ENCODE results near the gene MCCC2. TPM values are rescaled to one million over a fixed set of nuclear protein-coding genes. Genes with fewer than 3 reads are reported as not detected.

Gene MCCC2
- total and polyA plus RNA-seq, 2 of the 13 experiments (the other 11 are each of a cell fraction or from before 2014, with no cell fraction given), result 44.8 to 83.6 TPM

- no peak for TF ChIP-seq ZFP82 (CRISPR knock-in tag; IDR thresholded peaks at IDR 0.05; ENCODE audit: borderline replicate concordance)
- TF ChIP-seq, protein P1, sequence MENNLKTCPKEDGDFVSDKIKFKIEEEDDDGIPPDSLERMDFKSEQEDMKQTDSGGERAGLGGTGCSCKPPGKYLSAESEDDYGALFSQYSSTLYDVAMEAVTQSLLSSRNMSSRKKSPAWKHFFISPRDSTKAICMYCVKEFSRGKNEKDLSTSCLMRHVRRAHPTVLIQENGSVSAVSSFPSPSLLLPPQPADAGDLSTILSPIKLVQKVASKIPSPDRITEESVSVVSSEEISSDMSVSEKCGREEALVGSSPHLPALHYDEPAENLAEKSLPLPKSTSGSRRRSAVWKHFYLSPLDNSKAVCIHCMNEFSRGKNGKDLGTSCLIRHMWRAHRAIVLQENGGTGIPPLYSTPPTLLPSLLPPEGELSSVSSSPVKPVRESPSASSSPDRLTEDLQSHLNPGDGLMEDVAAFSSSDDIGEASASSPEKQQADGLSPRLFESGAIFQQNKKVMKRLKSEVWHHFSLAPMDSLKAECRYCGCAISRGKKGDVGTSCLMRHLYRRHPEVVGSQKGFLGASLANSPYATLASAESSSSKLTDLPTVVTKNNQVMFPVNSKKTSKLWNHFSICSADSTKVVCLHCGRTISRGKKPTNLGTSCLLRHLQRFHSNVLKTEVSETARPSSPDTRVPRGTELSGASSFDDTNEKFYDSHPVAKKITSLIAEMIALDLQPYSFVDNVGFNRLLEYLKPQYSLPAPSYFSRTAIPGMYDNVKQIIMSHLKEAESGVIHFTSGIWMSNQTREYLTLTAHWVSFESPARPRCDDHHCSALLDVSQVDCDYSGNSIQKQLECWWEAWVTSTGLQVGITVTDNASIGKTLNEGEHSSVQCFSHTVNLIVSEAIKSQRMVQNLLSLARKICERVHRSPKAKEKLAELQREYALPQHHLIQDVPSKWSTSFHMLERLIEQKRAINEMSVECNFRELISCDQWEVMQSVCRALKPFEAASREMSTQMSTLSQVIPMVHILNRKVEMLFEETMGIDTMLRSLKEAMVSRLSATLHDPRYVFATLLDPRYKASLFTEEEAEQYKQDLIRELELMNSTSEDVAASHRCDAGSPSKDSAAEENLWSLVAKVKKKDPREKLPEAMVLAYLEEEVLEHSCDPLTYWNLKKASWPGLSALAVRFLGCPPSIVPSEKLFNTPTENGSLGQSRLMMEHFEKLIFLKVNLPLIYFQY (CRISPR knock-in tag; IDR thresholded peaks at IDR 0.05; ENCODE audit: borderline replicate concordance), result no peak
- TF ChIP-seq GLI4 (CRISPR knock-in tag; IDR thresholded peaks at IDR 0.05; ENCODE audit: borderline replicate concordance), result no peak
- no peak for TF ChIP-seq NR1H2 (CRISPR knock-in tag; IDR thresholded peaks at IDR 0.05; ENCODE audit: borderline replicate concordance, low read depth)
- TF ChIP-seq ZNF549 (CRISPR knock-in tag; IDR thresholded peaks at IDR 0.05), result no peak
- TF ChIP-seq NR2F2 (IDR thresholded peaks at IDR 0.05; ENCODE audit: borderline replicate concordance, low read depth), result no peak
- no peak for TF ChIP-seq ZNF362 (CRISPR knock-in tag; IDR thresholded peaks at IDR 0.05; ENCODE audit: borderline replicate concordance)
- TF ChIP-seq ZNF773 (CRISPR knock-in tag; IDR thresholded peaks at IDR 0.05; ENCODE audit: borderline replicate concordance), result no peak
- TF ChIP-seq ZNF343 (CRISPR knock-in tag; IDR thresholded peaks at IDR 0.05), result no peak
- TF ChIP-seq ZEB1 (IDR thresholded peaks at IDR 0.05; ENCODE audit: insufficient replicate concordance, low read depth), result no peak
- TF ChIP-seq MYNN (CRISPR knock-in tag; IDR thresholded peaks at IDR 0.05; ENCODE audit: low read depth), result no peak
- no peak for TF ChIP-seq HMG20A (CRISPR knock-in tag; IDR thresholded peaks at IDR 0.05; ENCODE audit: borderline replicate concordance)
- no peak for TF ChIP-seq ZNF883 (CRISPR knock-in tag; IDR thresholded peaks at IDR 0.05; ENCODE audit: not compliant biosample characterization)
- no peak for TF ChIP-seq ZNF382 (CRISPR knock-in tag; IDR thresholded peaks at IDR 0.05; ENCODE audit: borderline replicate concordance)
- no peak for TF ChIP-seq GTF3A (CRISPR knock-in tag; conservative IDR thresholded peaks at IDR 0.05)
- TF ChIP-seq PAF1 (CRISPR knock-in tag; IDR thresholded peaks at IDR 0.05), result no peak
- Histone ChIP-seq H3K27me3 (ENCODE audit: control insufficient read depth in 1 of 2, insufficient read depth in 2 of 2, low read length in 2 of 2) (no peaks in the 10 kb centered on the region), H3K36me3 (replicated peaks in 1 of 2; ENCODE audit: control insufficient read depth in 1 of 2, insufficient read depth in 2 of 2, low read length in 2 of 2) (peaks cover 0 to 7% of the 10 kb centered on the region in 2 experiments; a peak in 1 of 5 replicates), H3K4me2 (ENCODE audit: low read depth, low read length) (no peak overlapping the region), H3K4me3 (replicated peaks in 1 of 3; ENCODE audit: insufficient read depth in 1 of 3, low read depth in 2 of 3, low read length in 3 of 3) (no peak overlapping the region), H3K9me3 (ENCODE audit: low read length) (no peaks in the 10 kb centered on the region), H4K20me1 (ENCODE audit: insufficient read depth, low read length) (no peaks in the 10 kb centered on the region), H3K79me2 (ENCODE audit: insufficient read depth, low read length) (no peaks in the 10 kb centered on the region), H3K9ac (ENCODE audit: insufficient read depth, low read depth, low read length) (no peak overlapping the region), H2AFZ (ENCODE audit: low read length) (no peak overlapping the region), H3K27ac (ENCODE audit: extremely low read length, insufficient read depth, low read length) (no peak overlapping the region), H3K4me1 (ENCODE audit: insufficient read depth, low read length) (peaks cover 18% of the 10 kb centered on the region)
- in situ Hi-C loops (cut with HindIII; ENCODE audit: extremely low pct_ligation_motif_present, low pct_unique_long_range_greater_than_20kb) (no loop called here), intact Hi-C loops (cut with micrococcal nuclease; ENCODE audit: unreplicated experiment) (loop anchor here (5.0 kb wide), 1 partner anchor 35 kb away; no protein-coding TSS in a partner anchor)
- ATAC-seq (no peak; the same call in 2 of the 3 replicates), FAIRE-seq (no peak), DNase-seq (ENCODE audit: low spot score) (no peak)
- 84% methylated on average over 11 of the region's 11 CpGs for WGBS (ENCODE audit: low lambda C conversion rate)
- no TSS peak for BruUV-seq (replicated peaks)
- ChIA-PET CTCF (ENCODE audit: low intra/inter-chr PET ratio, low total read pairs) (no interaction called here), POLR2A (no interaction called here)
These were observed 75.2 kb downstream of the MCCC2 start for GRCh38 chr5:71662381-71662780.

Measured in HepG2 (cell line).